HepG2 (cell line): ENCODE data around the gene ST6GALNAC3. TPM values are rescaled to one million over a fixed set of nuclear protein-coding genes. Genes with fewer than 3 reads are reported as not detected.

ENCODE experiments used
- PCBP1 ChIP-seq: fragments of 200-400 bp; formaldehyde crosslinking; IDR thresholded peaks from 2 replicates; pipeline ENCODE4 v1.6.1; 2017; ENCODE audit warnings: mild to moderate bottlenecking, low read depth, low read length, borderline replicate concordance
- RARG ChIP-seq: sonication (generic); formaldehyde crosslinking; IDR thresholded peaks from 2 replicates; pipeline ENCODE4 v1.4.0; 2020; ENCODE audit warnings: low read depth, mild to moderate bottlenecking, missing genetic modification reagents
- ZKSCAN8 ChIP-seq: IDR thresholded peaks from 2 replicates; pipeline ENCODE4 v1.6.1; 2016; ENCODE audit warnings: borderline replicate concordance, missing genetic modification reagents, missing compliant biosample characterization
- polyA plus RNA-seq, 8 experiments: library from polyadenylated mRNA; depleted of rRNA in 3 of 8; stranded (reverse) in 7 of 8; unstranded in 1 of 8; fragments of >200 nt; fragmentation: Illumina TruSeq in 4 of 8; extraction: Trizol in 4 of 8; gene quantifications; 2 replicates each; pipeline versions ENCODE4 v1.2.1 to v1.2.3, GENCODE V29; 2011 to 2016; ENCODE audit warnings: low read depth in 4 of 8, missing spikeins in 1 of 8, mixed read lengths in 1 of 8; ENCODE audit not compliant: insufficient read depth in 1 of 8
- total RNA-seq, 5 experiments: library from RNA; depleted of rRNA; stranded (reverse); fragments of >200 nt; fragmentation: Illumina TruSeq; extraction: Trizol; gene quantifications; 2 replicates each; pipeline ENCODE4 v1.2.3, GENCODE V29; 2016; ENCODE audit warnings: low read depth in 1 of 5
- TF ChIP-seq, protein P1 (sequence below): sonication (generic); formaldehyde crosslinking; IDR thresholded peaks from 2 replicates; pipeline ENCODE4 v1.4.0; 2020; ENCODE audit warnings: missing genetic modification reagents
- TF ChIP-seq, protein P2 (sequence below): sonication (generic); formaldehyde crosslinking; IDR thresholded peaks from 2 replicates; pipeline ENCODE4 v1.5.0; 2020; ENCODE audit warnings: mild to moderate bottlenecking, missing genetic modification reagents

The ST6GALNAC3 gene
- total and polyA plus RNA-seq, 2 of the 13 experiments (the other 11 are each of a cell fraction or from before 2014, with no cell fraction given), result not detected

DNA sequence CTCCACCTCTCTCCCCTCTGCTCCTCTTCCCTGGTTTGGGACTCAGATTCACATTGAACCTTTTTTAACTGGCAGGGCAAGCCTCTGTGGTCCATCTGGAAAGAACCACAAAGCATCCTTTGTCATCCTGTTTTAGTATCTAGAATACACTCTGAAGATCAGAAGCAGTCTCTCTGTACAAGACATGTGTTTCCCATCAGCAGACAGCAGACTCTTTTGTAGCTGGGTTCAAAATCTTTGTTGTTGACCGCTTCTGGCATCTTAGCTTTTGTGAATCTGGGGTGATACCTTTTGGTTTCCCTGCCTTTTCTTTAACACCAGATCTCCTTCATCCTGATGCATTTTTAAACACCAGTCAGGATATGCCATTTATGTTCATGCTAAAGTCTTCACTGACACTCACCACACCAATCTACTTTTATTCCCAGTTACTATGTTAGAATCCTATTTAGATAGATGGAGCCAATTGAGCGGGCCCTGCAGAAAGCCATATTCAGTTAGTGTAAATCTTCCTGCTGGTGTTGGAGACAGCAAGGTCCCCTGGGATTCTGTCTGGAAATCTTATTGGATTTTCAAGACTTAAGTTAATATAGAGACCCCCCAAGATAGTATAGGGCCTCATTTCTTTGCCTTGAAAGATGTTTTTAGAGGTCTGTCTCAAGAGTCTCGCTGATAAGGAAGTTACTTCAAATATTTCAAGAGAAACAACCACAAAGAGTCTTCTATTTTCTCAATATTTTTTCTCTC, 51.1 kb downstream of the ST6GALNAC3 start (continued):
- TF ChIP-seq RARG (CRISPR knock-in tag), result no peak
- TF ChIP-seq, protein P1, sequence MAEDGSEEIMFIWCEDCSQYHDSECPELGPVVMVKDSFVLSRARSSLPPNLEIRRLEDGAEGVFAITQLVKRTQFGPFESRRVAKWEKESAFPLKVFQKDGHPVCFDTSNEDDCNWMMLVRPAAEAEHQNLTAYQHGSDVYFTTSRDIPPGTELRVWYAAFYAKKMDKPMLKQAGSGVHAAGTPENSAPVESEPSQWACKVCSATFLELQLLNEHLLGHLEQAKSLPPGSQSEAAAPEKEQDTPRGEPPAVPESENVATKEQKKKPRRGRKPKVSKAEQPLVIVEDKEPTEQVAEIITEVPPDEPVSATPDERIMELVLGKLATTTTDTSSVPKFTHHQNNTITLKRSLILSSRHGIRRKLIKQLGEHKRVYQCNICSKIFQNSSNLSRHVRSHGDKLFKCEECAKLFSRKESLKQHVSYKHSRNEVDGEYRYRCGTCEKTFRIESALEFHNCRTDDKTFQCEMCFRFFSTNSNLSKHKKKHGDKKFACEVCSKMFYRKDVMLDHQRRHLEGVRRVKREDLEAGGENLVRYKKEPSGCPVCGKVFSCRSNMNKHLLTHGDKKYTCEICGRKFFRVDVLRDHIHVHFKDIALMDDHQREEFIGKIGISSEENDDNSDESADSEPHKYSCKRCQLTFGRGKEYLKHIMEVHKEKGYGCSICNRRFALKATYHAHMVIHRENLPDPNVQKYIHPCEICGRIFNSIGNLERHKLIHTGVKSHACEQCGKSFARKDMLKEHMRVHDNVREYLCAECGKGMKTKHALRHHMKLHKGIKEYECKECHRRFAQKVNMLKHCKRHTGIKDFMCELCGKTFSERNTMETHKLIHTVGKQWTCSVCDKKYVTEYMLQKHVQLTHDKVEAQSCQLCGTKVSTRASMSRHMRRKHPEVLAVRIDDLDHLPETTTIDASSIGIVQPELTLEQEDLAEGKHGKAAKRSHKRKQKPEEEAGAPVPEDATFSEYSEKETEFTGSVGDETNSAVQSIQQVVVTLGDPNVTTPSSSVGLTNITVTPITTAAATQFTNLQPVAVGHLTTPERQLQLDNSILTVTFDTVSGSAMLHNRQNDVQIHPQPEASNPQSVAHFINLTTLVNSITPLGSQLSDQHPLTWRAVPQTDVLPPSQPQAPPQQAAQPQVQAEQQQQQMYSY (CRISPR knock-in tag), result no peak
- TF ChIP-seq PCBP1, result no peak
- TF ChIP-seq, protein P2, sequence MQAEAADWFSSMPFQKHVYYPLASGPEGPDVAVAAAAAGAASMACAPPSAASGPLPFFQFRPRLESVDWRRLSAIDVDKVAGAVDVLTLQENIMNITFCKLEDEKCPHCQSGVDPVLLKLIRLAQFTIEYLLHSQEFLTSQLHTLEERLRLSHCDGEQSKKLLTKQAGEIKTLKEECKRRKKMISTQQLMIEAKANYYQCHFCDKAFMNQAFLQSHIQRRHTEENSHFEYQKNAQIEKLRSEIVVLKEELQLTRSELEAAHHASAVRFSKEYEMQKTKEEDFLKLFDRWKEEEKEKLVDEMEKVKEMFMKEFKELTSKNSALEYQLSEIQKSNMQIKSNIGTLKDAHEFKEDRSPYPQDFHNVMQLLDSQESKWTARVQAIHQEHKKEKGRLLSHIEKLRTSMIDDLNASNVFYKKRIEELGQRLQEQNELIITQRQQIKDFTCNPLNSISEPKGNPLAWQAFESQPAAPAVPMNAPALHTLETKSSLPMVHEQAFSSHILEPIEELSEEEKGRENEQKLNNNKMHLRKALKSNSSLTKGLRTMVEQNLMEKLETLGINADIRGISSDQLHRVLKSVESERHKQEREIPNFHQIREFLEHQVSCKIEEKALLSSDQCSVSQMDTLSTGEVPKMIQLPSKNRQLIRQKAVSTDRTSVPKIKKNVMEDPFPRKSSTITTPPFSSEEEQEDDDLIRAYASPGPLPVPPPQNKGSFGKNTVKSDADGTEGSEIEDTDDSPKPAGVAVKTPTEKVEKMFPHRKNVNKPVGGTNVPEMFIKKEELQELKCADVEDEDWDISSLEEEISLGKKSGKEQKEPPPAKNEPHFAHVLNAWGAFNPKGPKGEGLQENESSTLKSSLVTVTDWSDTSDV, result no peak
- no peak for TF ChIP-seq ZKSCAN8 (CRISPR knock-in tag)
